Mammary epithelial cell (primary cell): ENCODE measurements around the gene GRM8.

Experiments
- CTCF ChIP-seq, 2 donors: IDR thresholded peaks in 1 of 2; conservative IDR thresholded peaks in 1 of 2; 2 replicates each; pipeline ENCODE4 v1.5.1; 2011 to 2012; ENCODE audit warnings: inconsistent platforms in 2 of 2, low read length in 2 of 2, mild to moderate bottlenecking in 2 of 2, control low read depth in 1 of 2, low read depth in 1 of 2; ENCODE audit not compliant: insufficient read depth in 1 of 2; ENCODE audit errors: extremely low read depth in 1 of 2
- EZH2 ChIP-seq: IDR thresholded peaks from 2 replicates; pipeline ENCODE4 v1.6.1; 2012; ENCODE audit warnings: low read length, inconsistent platforms, borderline replicate concordance

GRCh38 chr7:127146746-127147536, 105.8 kb downstream of the GRM8 start:
- no peak for TF ChIP-seq CTCF (conservative IDR thresholded peaks at IDR 0.05 in 1 of 2, IDR thresholded peaks at IDR 0.05 in 1 of 2; ENCODE audit: extremely low read depth in 1 of 2, insufficient read depth in 1 of 2, low read depth in 1 of 2, low read length in 2 of 2)
- no peak for TF ChIP-seq EZH2
